Aorta (tissue), 5 donors: ENCODE data around the gene NAGPA. TPM values are rescaled to one million over a fixed set of nuclear protein-coding genes. Genes with fewer than 3 reads are reported as not detected.
"Not testable (repeated sequence)": the region's sequence is repeated elsewhere in the genome, so short reads cannot be mapped to it uniquely, and the experiment has no call there.

ENCODE experiments used
- ATAC-seq: fragments of 200-7000 bp; cut with Tn5 transposase; one replicate; pipeline ENCODE4 v1.9.1; 2022; ENCODE audit warnings: moderate library complexity; ENCODE audit not compliant: low FRiP score
- DNase-seq, 2 donors: peaks; one replicate each; pipeline ENCODE4 v3.0.0-alpha.2; 2020
- H3K27ac ChIP-seq, 2 donors: one replicate each; pipeline ENCODE4 v1.5.1; 2013; ENCODE audit warnings: low read length in 2 of 2, mild to moderate bottlenecking in 2 of 2, moderate library complexity in 2 of 2, control low read depth in 1 of 2, inconsistent platforms in 1 of 2, low read depth in 1 of 2
- H3K27me3 ChIP-seq, 2 donors: one replicate each; pipeline ENCODE4 v1.6.1; 2013; ENCODE audit warnings: control low read depth in 1 of 2, low read length in 1 of 2, mild to moderate bottlenecking in 1 of 2, moderate library complexity in 1 of 2; ENCODE audit not compliant: insufficient read depth in 2 of 2, control insufficient read depth in 1 of 2
- H3K36me3 ChIP-seq, 2 donors: one replicate each; pipeline ENCODE4 v1.6.1; 2013; ENCODE audit warnings: control low read depth in 1 of 2, low read length in 1 of 2, mild to moderate bottlenecking in 1 of 2; ENCODE audit not compliant: insufficient read depth in 2 of 2, control insufficient read depth in 1 of 2
- H3K4me1 ChIP-seq, 2 donors: one replicate each; pipeline ENCODE4 v1.6.1; 2013; ENCODE audit warnings: low read length in 2 of 2, control low read depth in 1 of 2, mild to moderate bottlenecking in 1 of 2, moderate library complexity in 1 of 2; ENCODE audit not compliant: insufficient read depth in 2 of 2, control insufficient read depth in 1 of 2
- H3K4me3 ChIP-seq, 2 donors: one replicate each; pipeline ENCODE4 v1.5.1; 2013; ENCODE audit warnings: low read length in 2 of 2, control low read depth in 1 of 2, mild to moderate bottlenecking in 1 of 2
- H3K9me3 ChIP-seq: one replicate; pipeline ENCODE4 v1.6.1; 2013; ENCODE audit warnings: mild to moderate bottlenecking, low read length; ENCODE audit not compliant: control insufficient read depth
- WGBS, 2 donors: extraction: QIAGEN DNeasy Blood & Tissue Kit; methylation state at CpG; one replicate each; pipeline ENCODE4 v1.1.7; 2013; 5-methylcytosine and 5-hydroxymethylcytosine counted together
- intact Hi-C, 2 donors: fragments of 100-400 bp; cut with DNase I; formaldehyde crosslinking; loops; one replicate each; pipeline versions ENCODE4 v1.14.2 to v1.15.0; 2022
- long read RNA-seq, 2 donors: library from polyadenylated mRNA; unstranded; transcript quantifications; one replicate each; pipeline ENCODE4 v2.0.0, GENCODE V29; 2020 to 2021
- polyA plus RNA-seq, 2 donors: library from polyadenylated mRNA; stranded (reverse); fragments of 200-250 nt; gene quantifications; one replicate each; pipeline ENCODE4 v1.2.3, GENCODE V29; 2013
- total RNA-seq, 2 donors: library from RNA; stranded (reverse); fragmentation: NEBNext Ultra II Directional; extraction: Animal tissue kit (Norgen Biotek cat#: 25700); gene quantifications; one replicate each; pipeline ENCODE4 v1.2.1, GENCODE V29; 2021
- donor health status: healthy with polysubstance abuse.
- donor health status: Bipolar disorder and iron deficiency.
- donor health status: DM: no; HTN: no; CAD: no.
- donor health status: DM: no; HTN: no; CAD: no.
- donor health status: DM: yes; HTN: yes; CAD: no.

The NAGPA gene
- total RNA-seq (10 to 100 TPM in 1 of 2 donors, 1 to 10 TPM in 1; 5.4 to 10.9 TPM), polyA plus RNA-seq (1 to 10 TPM; 4.0 to 9.7 TPM)
- long read RNA-seq, donor 1, transcript NAGPA-201 (10 exons, 2,202 nt) = major isoform, 31 of 57 reads
- long read RNA-seq, donor 1, partial matches to known transcripts = 11 of 57 reads
- long read RNA-seq, donor 1, other reads (novel, unspliced or antisense) = 15 of 57 reads
- long read RNA-seq, donor 2, transcript NAGPA-201 (10 exons, 2,202 nt) = major isoform, 5 of 11 reads
- long read RNA-seq, donor 2, partial matches to known transcripts = 3 of 11 reads
- long read RNA-seq, donor 2, other reads (novel, unspliced or antisense) = 3 of 11 reads

GRCh38 chr16:5033256-5034166, at the start of gene NAGPA:
Gene NAGPA, minus strand, starts transcription at chr16:5033935. Its CDS starts 21 bp downstream, at chr16:5033914.
- intact Hi-C loops = loop anchor here in 1 of 2 donors (5.0 kb wide), 1 partner anchor 186 kb away; the partner anchor contains the start of genes GLYR1 and UBN1
- no peak within 1 kb of the TSS for H3K27ac ChIP-seq
- peak within 1 kb of the TSS; percentile 45 to 52 for H3K4me3 ChIP-seq
- 0 to 1% methylated on average over 101 to 104 of the region's 104 CpGs for whole genome bisulfite sequencing, 2 donors
- ATAC-seq = peak; percentile 93
- DNase-seq = peak; percentile 93 to 96
- H3K9me3 ChIP-seq = no peaks in the 10 kb centered on the region
- H3K27me3 ChIP-seq = no peaks in the 10 kb centered on the region
- no peaks in the 10 kb centered on the region for H3K36me3 ChIP-seq
- H3K4me1 ChIP-seq = no peaks in the 10 kb centered on the region

GRCh38 chr16:5080996-5081395, 47.3 kb upstream of the NAGPA start:
- H3K9me3 ChIP-seq, H3K27me3 ChIP-seq, intact Hi-C loops, H3K36me3 ChIP-seq, H3K4me3 ChIP-seq, ATAC-seq, H3K4me1 ChIP-seq, H3K27ac ChIP-seq, DNase-seq: not testable (repeated sequence)
- WGBS, 2 donors = 78 to 83% methylated on average over 9 of the region's 9 CpGs

GRCh38 chr16:5080461-5080860, 46.7 kb upstream of the NAGPA start:
- H3K27me3 ChIP-seq, H3K9me3 ChIP-seq, H3K4me3 ChIP-seq, H3K27ac ChIP-seq, DNase-seq, H3K4me1 ChIP-seq, intact Hi-C loops, H3K36me3 ChIP-seq, ATAC-seq: not testable (repeated sequence)
- 87 to 88% methylated on average over 12 of the region's 12 CpGs for WGBS, 2 donors

- no peaks in the 10 kb centered on the region for H3K9me3 ChIP-seq
- no peaks in the 10 kb centered on the region for H3K4me1 ChIP-seq
- ATAC-seq (no peak), DNase-seq (no peak)
- intact Hi-C loops = no loop called here
- H3K27me3 ChIP-seq = no peaks in the 10 kb centered on the region
- WGBS, 2 donors = 91 to 95% methylated on average over 17 of the region's 17 CpGs
- H3K4me3 ChIP-seq = no peak overlapping the region
- no peak overlapping the region for H3K27ac ChIP-seq
- peaks cover 0 to 3% of the 10 kb centered on the region in 2 donors for H3K36me3 ChIP-seq
Observed at GRCh38 chr16:5078626-5079025, 44.9 kb upstream of the NAGPA start.

- peaks cover 0 to 3% of the 10 kb centered on the region in 2 donors for H3K36me3 ChIP-seq
- no peak for ATAC-seq
- intact Hi-C loops = no loop called here
Observed at GRCh38 chr16:5077304-5077703, 43.6 kb upstream of the NAGPA start.

GRCh38 chr16:5075637-5076036, 41.9 kb upstream of the NAGPA start:
- no peaks in the 10 kb centered on the region for H3K4me1 ChIP-seq
- peaks cover 0 to 3% of the 10 kb centered on the region in 2 donors for H3K36me3 ChIP-seq
- DNase-seq = no peak
- no peak overlapping the region for H3K4me3 ChIP-seq
- WGBS, 2 donors = 60 to 73% methylated on average over 5 of the region's 5 CpGs
- no peak overlapping the region for H3K27ac ChIP-seq
- intact Hi-C loops = no loop called here
- no peaks in the 10 kb centered on the region for H3K9me3 ChIP-seq
- no peaks in the 10 kb centered on the region for H3K27me3 ChIP-seq
- ATAC-seq = no peak

More at GRCh38 chr16:5077304-5077703, 43.6 kb upstream of the NAGPA start:
- H3K27ac ChIP-seq = no peak overlapping the region
- H3K4me3 ChIP-seq = no peak overlapping the region
- WGBS, 2 donors = 96 to 97% methylated on average over 13 of the region's 13 CpGs
- no peaks in the 10 kb centered on the region for H3K9me3 ChIP-seq
- DNase-seq = no peak
- no peaks in the 10 kb centered on the region for H3K4me1 ChIP-seq
- H3K27me3 ChIP-seq = no peaks in the 10 kb centered on the region

GRCh38 chr16:5073771-5074170, 40.0 kb upstream of the NAGPA start:
- DNase-seq = peak in 1 of 2 donors; percentile 40
- H3K4me3 ChIP-seq, H3K4me1 ChIP-seq, H3K27ac ChIP-seq, H3K9me3 ChIP-seq, H3K27me3 ChIP-seq, ATAC-seq, intact Hi-C loops, H3K36me3 ChIP-seq: not testable (repeated sequence)
- WGBS, 2 donors = 93 to 95% methylated on average over 15 of the region's 15 CpGs

- Histone ChIP-seq H3K4me1 (no peaks in the 10 kb centered on the region), H3K27me3 (no peaks in the 10 kb centered on the region), H3K4me3 (no peak overlapping the region), H3K9me3 (no peaks in the 10 kb centered on the region), H3K36me3 (peaks cover 0 to 3% of the 10 kb centered on the region in 2 donors), H3K27ac (no peak overlapping the region)
- ATAC-seq = no peak
- intact Hi-C loops = no loop called here
- WGBS, 2 donors = 73 to 74% methylated on average over 2 of the region's 2 CpGs
- DNase-seq = no peak
Observed at GRCh38 chr16:5073279-5073629, 39.5 kb upstream of the NAGPA start.
